HEK293 (cell line): ENCODE results near the gene ZDHHC14.

Source experiments
- CTCF ChIA-PET: fragments of 350-600 bp; formaldehyde crosslinking; extraction: SDS; loops from one replicate; lab custom pipeline; 2021; ENCODE audit warnings: antibody characterized with exemption; lab: Yijun Ruan, JAX
- POLR2A ChIA-PET: fragments of 300-600 bp; formaldehyde crosslinking; extraction: SDS; loops from one replicate; lab custom pipeline; 2020; ENCODE audit warnings: antibody characterized with exemption, inconsistent platforms; lab: Yijun Ruan, JAX
- H3K27ac ChIP-seq: fragments of 200-500 bp; sonication (Bioruptor generic); 2 replicates; pipeline ENCODE4 v1.5.1; 2014; ENCODE audit warnings: low read depth, low read length, control low read depth, inconsistent platforms; ENCODE audit errors: extremely low read depth
- H3K36me3 ChIP-seq, 2 experiments: fragments of 200-500 bp in 1 of 2; sonication (Bioruptor generic) in 1 of 2; 1 replicate in 1 of 2; 2 replicates in 1 of 2; pipeline ENCODE4 v1.5.1; 2014 to 2017; ENCODE audit warnings: inconsistent platforms in 2 of 2, low read length in 2 of 2; ENCODE audit not compliant: control insufficient read depth in 2 of 2, insufficient read depth in 1 of 2
- H3K4me1 ChIP-seq: fragments of 200-500 bp; sonication (Bioruptor generic); 2 replicates; pipeline ENCODE4 v1.5.1; 2014; ENCODE audit warnings: mild to moderate bottlenecking, low read length, inconsistent platforms; ENCODE audit not compliant: control insufficient read depth, insufficient read depth
- H3K4me3 ChIP-seq: 2 replicates; pipeline ENCODE4 v1.5.1; 2011; ENCODE audit warnings: low read depth, mild to moderate bottlenecking, control low read depth, low read length, moderate library complexity
- H3K9me3 ChIP-seq: fragments of 200-500 bp; sonication (Bioruptor generic); 2 replicates; pipeline ENCODE4 v1.5.1; 2014; ENCODE audit warnings: low read depth, low read length, inconsistent platforms; ENCODE audit not compliant: control insufficient read depth, insufficient read depth
- HOXA7 ChIP-seq: sonication (generic); formaldehyde crosslinking; IDR thresholded peaks from 2 replicates; pipeline ENCODE4 v1.8.1; 2022; ENCODE audit warnings: missing genetic modification reagents, borderline replicate concordance
- KLF16 ChIP-seq: fragments of 450-650 bp; formaldehyde crosslinking; IDR thresholded peaks from 2 replicates; pipeline ENCODE4 v1.5.1; 2017; ENCODE audit warnings: missing biosample characterization, missing genetic modification characterization
- KLF9 ChIP-seq: fragments of 450-650 bp; formaldehyde crosslinking; IDR thresholded peaks from 2 replicates; pipeline ENCODE4 v1.5.1; 2016; ENCODE audit warnings: missing biosample characterization, missing genetic modification characterization, low read depth
- SALL2 ChIP-seq: fragments of 450-650 bp; formaldehyde crosslinking; IDR thresholded peaks from 2 replicates; pipeline ENCODE4 v1.5.0; 2017; ENCODE audit warnings: missing biosample characterization, mild to moderate bottlenecking, missing genetic modification characterization, borderline replicate concordance
- SP7 ChIP-seq: fragments of 450-650 bp; formaldehyde crosslinking; IDR thresholded peaks from 2 replicates; pipeline ENCODE4 v1.5.1; 2016; ENCODE audit warnings: missing biosample characterization, missing genetic modification characterization
- WT1 ChIP-seq: fragments of 450-650 bp; formaldehyde crosslinking; IDR thresholded peaks from 2 replicates; pipeline ENCODE4 v1.5.1; 2016; ENCODE audit warnings: missing biosample characterization, missing genetic modification characterization
- ZBTB17 ChIP-seq: fragments of 450-650 bp; formaldehyde crosslinking; IDR thresholded peaks from 2 replicates; pipeline ENCODE4 v1.5.1; 2016; ENCODE audit warnings: missing biosample characterization, missing genetic modification characterization
- ZBTB7A ChIP-seq: fragments of 450-650 bp; formaldehyde crosslinking; IDR thresholded peaks from 2 replicates; pipeline ENCODE4 v1.5.1; 2016; ENCODE audit warnings: low read depth, missing biosample characterization, missing genetic modification characterization
- ZNF174 ChIP-seq: fragments of 450-650 bp; formaldehyde crosslinking; IDR thresholded peaks from 2 replicates; pipeline ENCODE4 v1.5.0; 2017; ENCODE audit warnings: missing biosample characterization, mild to moderate bottlenecking, missing genetic modification characterization
- ZNF202 ChIP-seq: fragments of 450-650 bp; formaldehyde crosslinking; IDR thresholded peaks from 2 replicates; pipeline ENCODE4 v1.5.1; 2016; ENCODE audit warnings: missing biosample characterization, missing genetic modification characterization, borderline replicate concordance
- ZNF335 ChIP-seq: fragments of 450-650 bp; formaldehyde crosslinking; conservative IDR thresholded peaks from 2 replicates; pipeline ENCODE4 v1.5.1; 2016; ENCODE audit warnings: missing biosample characterization, missing genetic modification characterization
- ZNF548 ChIP-seq: fragments of 450-650 bp; formaldehyde crosslinking; IDR thresholded peaks from 2 replicates; pipeline ENCODE4 v1.5.1; 2016; ENCODE audit warnings: missing biosample characterization, missing genetic modification characterization
- ZNF596 ChIP-seq: fragments of 450-650 bp; IDR thresholded peaks from 2 replicates; pipeline ENCODE4 v1.5.0; 2018; ENCODE audit warnings: missing biosample characterization, mild to moderate bottlenecking, missing genetic modification characterization, moderate library complexity
- ZNF768 ChIP-seq: fragments of 450-650 bp; formaldehyde crosslinking; IDR thresholded peaks from 2 replicates; pipeline ENCODE4 v1.5.1; 2018; ENCODE audit warnings: missing biosample characterization, mild to moderate bottlenecking, missing genetic modification characterization
- ZNF830 ChIP-seq: fragments of 450-650 bp; IDR thresholded peaks from 2 replicates; pipeline ENCODE4 v1.5.0; 2018; ENCODE audit warnings: missing biosample characterization, missing genetic modification characterization, low read depth, mild to moderate bottlenecking, moderate library complexity
- ZSCAN23 ChIP-seq: fragments of 450-650 bp; formaldehyde crosslinking; IDR thresholded peaks from 2 replicates; pipeline ENCODE4 v1.5.1; 2016; ENCODE audit warnings: missing biosample characterization, missing genetic modification characterization
- TF ChIP-seq, protein P1 (sequence below): fragments of 450-650 bp; formaldehyde crosslinking; IDR thresholded peaks from 2 replicates; pipeline ENCODE4 v1.5.1; 2016; ENCODE audit warnings: missing biosample characterization, missing genetic modification characterization
- TF ChIP-seq, protein P2 (sequence below): fragments of 450-650 bp; IDR thresholded peaks from 2 replicates; pipeline ENCODE4 v1.5.1; 2018; ENCODE audit warnings: missing biosample characterization, mild to moderate bottlenecking, missing genetic modification characterization
- TF ChIP-seq, protein P3 (sequence below): fragments of 450-650 bp; formaldehyde crosslinking; IDR thresholded peaks from 2 replicates; pipeline ENCODE4 v1.5.1; 2016; ENCODE audit warnings: missing biosample characterization, missing genetic modification characterization

Gene ZDHHC14

DNA sequence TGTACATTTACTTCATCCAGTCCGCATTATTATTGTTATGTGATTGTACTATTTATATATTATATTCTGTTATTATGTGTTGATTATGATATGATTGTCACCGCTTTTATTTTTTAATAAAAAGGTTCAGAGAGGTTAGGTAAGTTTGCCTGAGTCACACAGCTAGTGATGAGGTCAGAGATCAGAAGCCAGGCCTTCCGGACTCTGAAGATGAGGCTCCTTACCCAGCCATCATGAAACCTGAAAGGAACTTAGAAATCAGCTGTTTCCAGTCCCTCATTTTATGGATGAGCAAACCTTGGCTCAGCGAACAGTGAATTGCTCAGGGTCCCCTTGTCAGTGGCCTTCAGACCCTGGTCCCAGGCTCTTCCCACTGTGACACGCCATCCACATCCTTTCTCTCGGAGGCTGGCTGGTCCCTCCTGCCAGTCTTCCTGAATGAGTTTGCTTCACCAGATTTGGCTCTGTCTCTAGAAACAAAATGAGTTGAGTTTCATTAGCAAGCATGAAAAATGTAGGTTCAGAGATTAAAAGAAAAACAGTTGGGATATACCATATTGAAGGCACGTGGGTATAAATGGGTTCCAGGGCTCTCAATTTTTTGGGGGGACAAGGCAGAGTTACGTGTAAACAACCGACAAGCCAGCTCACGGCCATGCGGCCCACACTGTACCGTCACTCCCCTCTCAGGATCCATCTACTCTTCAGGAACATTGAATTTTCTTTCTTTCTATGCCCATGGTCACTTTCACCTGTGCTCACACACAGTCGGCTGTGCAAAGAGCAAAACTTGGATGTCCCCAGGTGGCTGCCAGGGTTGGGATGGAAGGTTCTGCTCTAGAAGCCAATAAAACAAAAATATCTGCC is 132.9 kb downstream of the ZDHHC14 start:
- POLR2A ChIA-PET, result no interaction called here
- no peaks in the 10 kb centered on the region for H3K4me1 ChIP-seq
- CTCF ChIA-PET, result interaction anchor here (0.6 to 0.7 kb wide), 2 partner anchors 14 to 68 kb away, joined by 3 read pairs; no protein-coding TSS in a partner anchor

DNA sequence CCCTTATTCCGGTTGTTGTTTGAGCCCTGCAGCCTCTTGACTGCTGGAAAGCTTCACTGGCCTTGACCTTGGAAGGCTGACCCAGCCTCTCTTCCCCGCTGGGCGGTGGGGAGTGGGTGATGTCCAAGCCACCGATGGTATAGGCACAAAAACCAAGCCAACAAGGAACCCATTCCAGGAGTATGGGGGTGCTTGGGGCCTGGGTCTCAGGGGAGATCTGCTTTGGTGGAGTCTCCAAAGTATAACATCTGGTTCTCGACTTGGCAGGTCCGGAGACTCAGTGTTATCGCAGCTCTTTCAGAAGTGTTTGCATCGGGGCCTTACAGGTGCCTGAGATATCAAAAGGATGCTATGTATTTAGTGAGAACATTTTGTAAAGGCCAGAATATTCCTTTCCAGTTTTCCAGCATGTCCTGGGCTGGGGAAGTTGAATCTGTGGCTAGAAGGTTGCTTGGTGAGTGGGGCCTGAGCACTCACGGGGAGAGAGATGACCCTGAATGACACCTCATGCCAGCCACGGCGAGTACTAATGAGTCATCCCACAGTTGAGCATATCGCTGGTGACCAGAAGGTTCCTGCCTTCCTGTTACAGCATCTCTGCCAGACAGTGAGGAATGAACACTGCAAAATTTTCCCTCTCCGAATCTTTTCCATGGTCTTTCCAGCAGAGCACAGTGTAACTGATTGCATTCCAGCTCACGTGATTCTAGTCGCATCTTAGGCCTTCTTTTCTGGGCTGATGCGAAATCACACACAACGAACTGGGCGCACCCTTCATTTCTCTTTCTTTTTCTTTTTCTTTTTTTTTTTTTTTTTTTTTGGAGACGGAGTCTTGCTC is 133.9 kb downstream of the ZDHHC14 start:
- Histone ChIP-seq H3K4me1 (no peaks in the 10 kb centered on the region), H3K9me3 (no peaks in the 10 kb centered on the region), H3K27ac (no peak overlapping the region), H3K4me3 (no peak overlapping the region)
- CTCF ChIA-PET, result no interaction called here
- no peak for TF ChIP-seq ZNF830
- TF ChIP-seq WT1 (tag by site-specific recombination), result no peak
- no peak for TF ChIP-seq ZNF768 (tag by site-specific recombination)
- no peak for TF ChIP-seq KLF9 (tag by site-specific recombination)
- TF ChIP-seq ZBTB17 (tag by site-specific recombination), result peak; percentile 66
- TF ChIP-seq SP7 (tag by site-specific recombination), result no peak
- TF ChIP-seq ZNF202 (tag by site-specific recombination), result no peak
- TF ChIP-seq, all 188 proteins: peak for 1
- POLR2A ChIA-PET, result no interaction called here
- H3K36me3 ChIP-seq, result no peaks in the 10 kb centered on the region

More for the DNA sequence above, 132.9 kb downstream of the ZDHHC14 start:
- no peak for TF ChIP-seq ZNF596 (tag by site-specific recombination)
- TF ChIP-seq ZNF548 (tag by site-specific recombination), result no peak
- no peak for TF ChIP-seq ZNF830
- 0 out of 2 replicates have a peak, but pooled peaks have one; percentile 24 for TF ChIP-seq ZNF768 (tag by site-specific recombination)
- Histone ChIP-seq H3K27ac (no peak overlapping the region), H3K4me3 (no peak overlapping the region), H3K9me3 (no peaks in the 10 kb centered on the region), H3K36me3 (no peaks in the 10 kb centered on the region)

DNA sequence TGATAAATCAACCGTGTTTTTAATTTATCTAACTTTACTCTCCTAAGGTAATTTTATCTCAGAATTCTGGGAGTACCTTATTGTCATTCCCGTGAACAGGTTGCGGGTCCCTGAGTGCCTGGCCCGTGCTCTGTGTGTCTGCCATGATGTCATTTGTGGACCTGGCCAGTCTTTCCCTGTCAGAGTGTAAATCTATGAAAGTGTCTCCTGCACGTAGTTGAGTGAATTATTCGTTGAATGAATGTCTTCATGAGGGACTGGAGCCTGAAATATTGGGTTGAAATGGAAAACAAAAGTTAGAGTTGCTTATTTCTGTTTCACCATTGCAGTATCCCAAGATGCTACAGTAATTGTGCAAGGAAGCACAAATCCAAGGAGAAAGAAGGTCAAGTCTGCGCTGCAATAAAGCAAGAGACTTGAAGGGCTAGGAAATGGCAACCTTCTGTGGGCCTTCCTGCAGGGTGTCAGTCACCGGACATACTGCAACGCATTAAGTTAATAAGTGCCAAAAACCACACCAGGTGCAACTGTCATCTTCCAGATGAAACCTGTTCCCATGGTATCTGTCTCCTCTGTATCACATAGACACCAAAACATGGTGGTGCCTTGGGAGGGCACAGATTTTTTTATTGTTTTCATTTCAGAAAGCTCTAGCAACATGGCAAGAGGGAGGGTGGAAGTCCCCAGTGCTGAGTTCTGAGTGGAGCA is 135.5 kb downstream of the ZDHHC14 start:
- H3K4me3 ChIP-seq, result no peak overlapping the region
- H3K27ac ChIP-seq, result no peak overlapping the region
- no peaks in the 10 kb centered on the region for H3K36me3 ChIP-seq
- ChIA-PET CTCF (no interaction called here), POLR2A (no interaction called here)
- H3K9me3 ChIP-seq, result no peaks in the 10 kb centered on the region
- H3K4me1 ChIP-seq, result no peaks in the 10 kb centered on the region
- TF ChIP-seq HOXA7 (CRISPR knock-in tag) (no peak), SALL2 (tag by site-specific recombination) (no peak), ZBTB7A (tag by site-specific recombination) (no peak), ZNF335 (tag by site-specific recombination) (no peak), ZSCAN23 (tag by site-specific recombination) (no peak), ZNF174 (tag by site-specific recombination) (no peak), KLF16 (tag by site-specific recombination) (no peak)
- TF ChIP-seq, protein P1, sequence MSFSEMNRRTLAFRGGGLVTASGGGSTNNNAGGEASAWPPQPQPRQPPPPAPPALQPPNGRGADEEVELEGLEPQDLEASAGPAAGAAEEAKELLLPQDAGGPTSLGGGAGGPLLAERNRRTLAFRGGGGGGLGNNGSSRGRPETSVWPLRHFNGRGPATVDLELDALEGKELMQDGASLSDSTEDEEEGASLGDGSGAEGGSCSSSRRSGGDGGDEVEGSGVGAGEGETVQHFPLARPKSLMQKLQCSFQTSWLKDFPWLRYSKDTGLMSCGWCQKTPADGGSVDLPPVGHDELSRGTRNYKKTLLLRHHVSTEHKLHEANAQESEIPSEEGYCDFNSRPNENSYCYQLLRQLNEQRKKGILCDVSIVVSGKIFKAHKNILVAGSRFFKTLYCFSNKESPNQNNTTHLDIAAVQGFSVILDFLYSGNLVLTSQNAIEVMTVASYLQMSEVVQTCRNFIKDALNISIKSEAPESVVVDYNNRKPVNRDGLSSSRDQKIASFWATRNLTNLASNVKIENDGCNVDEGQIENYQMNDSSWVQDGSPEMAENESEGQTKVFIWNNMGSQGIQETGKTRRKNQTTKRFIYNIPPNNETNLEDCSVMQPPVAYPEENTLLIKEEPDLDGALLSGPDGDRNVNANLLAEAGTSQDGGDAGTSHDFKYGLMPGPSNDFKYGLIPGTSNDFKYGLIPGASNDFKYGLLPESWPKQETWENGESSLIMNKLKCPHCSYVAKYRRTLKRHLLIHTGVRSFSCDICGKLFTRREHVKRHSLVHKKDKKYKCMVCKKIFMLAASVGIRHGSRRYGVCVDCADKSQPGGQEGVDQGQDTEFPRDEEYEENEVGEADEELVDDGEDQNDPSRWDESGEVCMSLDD (tag by site-specific recombination), result no peak
- TF ChIP-seq, protein P2, sequence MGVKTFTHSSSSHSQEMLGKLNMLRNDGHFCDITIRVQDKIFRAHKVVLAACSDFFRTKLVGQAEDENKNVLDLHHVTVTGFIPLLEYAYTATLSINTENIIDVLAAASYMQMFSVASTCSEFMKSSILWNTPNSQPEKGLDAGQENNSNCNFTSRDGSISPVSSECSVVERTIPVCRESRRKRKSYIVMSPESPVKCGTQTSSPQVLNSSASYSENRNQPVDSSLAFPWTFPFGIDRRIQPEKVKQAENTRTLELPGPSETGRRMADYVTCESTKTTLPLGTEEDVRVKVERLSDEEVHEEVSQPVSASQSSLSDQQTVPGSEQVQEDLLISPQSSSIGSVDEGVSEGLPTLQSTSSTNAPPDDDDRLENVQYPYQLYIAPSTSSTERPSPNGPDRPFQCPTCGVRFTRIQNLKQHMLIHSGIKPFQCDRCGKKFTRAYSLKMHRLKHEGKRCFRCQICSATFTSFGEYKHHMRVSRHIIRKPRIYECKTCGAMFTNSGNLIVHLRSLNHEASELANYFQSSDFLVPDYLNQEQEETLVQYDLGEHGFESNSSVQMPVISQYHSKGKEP (tag by site-specific recombination), result no peak
- TF ChIP-seq, protein P3, sequence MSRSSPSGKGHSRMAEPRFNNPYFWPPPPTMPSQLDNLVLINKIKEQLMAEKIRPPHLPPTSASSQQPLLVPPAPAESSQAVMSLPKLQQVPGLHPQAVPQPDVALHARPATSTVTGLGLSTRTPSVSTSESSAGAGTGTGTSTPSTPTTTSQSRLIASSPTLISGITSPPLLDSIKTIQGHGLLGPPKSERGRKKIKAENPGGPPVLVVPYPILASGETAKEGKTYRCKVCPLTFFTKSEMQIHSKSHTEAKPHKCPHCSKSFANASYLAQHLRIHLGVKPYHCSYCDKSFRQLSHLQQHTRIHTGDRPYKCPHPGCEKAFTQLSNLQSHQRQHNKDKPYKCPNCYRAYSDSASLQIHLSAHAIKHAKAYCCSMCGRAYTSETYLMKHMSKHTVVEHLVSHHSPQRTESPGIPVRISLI (tag by site-specific recombination), result no peak
